ENCODE measurements around the gene HTRA3.

Gene HTRA3

GRCh38 chr4:8239226-8239625 is 30.3 kb upstream of the HTRA3 start:
- no peak for DNase-seq
- Histone ChIP-seq H3K27ac (no peak overlapping the region), H3K27me3 (peaks cover 0 to 13% of the 10 kb centered on the region in 2 donors), H3K4me1 (peaks cover 0 to 11% (median 9%) of the 10 kb centered on the region in 4 donors), H3K36me3 (peaks cover 0 to 12% (median 4%) of the 10 kb centered on the region in 3 donors), H3K9me3 (no peaks in the 10 kb centered on the region), H3K4me3 (no peak overlapping the region)
- intact Hi-C loops (cut with DNase I; ENCODE audit: low total_unique reads): no loop called here
- TF ChIP-seq CTCF (IDR thresholded peaks at IDR 0.05): no peak

GRCh38 chr4:8239661-8240060 is 29.9 kb upstream of the HTRA3 start:
- Histone ChIP-seq H3K4me3 (no peak overlapping the region), H3K4me1 (peaks cover 0 to 11% (median 9%) of the 10 kb centered on the region in 4 donors), H3K36me3 (peaks cover 0 to 10% (median 4%) of the 10 kb centered on the region in 3 donors), H3K27me3 (peaks cover 0 to 13% of the 10 kb centered on the region in 2 donors), H3K9me3 (no peaks in the 10 kb centered on the region), H3K27ac (no peak overlapping the region)
- TF ChIP-seq CTCF (IDR thresholded peaks at IDR 0.05): no peak
- intact Hi-C loops (cut with DNase I; ENCODE audit: low total_unique reads): loop anchor here (5.0 kb wide), 1 partner anchor 353 kb away; the partner anchor contains the start of gene CPZ
- DNase-seq: no peak

- intact Hi-C loops (cut with DNase I; ENCODE audit: low total_unique reads): loop anchor here (5.0 kb wide), 1 partner anchor 352 kb away; the partner anchor contains the start of gene CPZ
- Histone ChIP-seq H3K27ac (no peak overlapping the region), H3K4me1 (peaks cover 0 to 11% (median 9%) of the 10 kb centered on the region in 4 donors), H3K27me3 (peaks cover 0 to 7% of the 10 kb centered on the region in 2 donors), H3K36me3 (peaks cover 0 to 8% (median 4%) of the 10 kb centered on the region in 3 donors), H3K4me3 (no peak overlapping the region), H3K9me3 (no peaks in the 10 kb centered on the region)
- DNase-seq: no peak
- TF ChIP-seq CTCF (IDR thresholded peaks at IDR 0.05): no peak
Measured at GRCh38 chr4:8240211-8241041, 29.1 kb upstream of the HTRA3 start.

GRCh38 chr4:8241211-8241779 is 28.3 kb upstream of the HTRA3 start:
- TF ChIP-seq CTCF (IDR thresholded peaks at IDR 0.05): no peak
- Histone ChIP-seq H3K4me3 (no peak overlapping the region), H3K27ac (no peak overlapping the region), H3K36me3 (peaks cover 0 to 6% (median 0%) of the 10 kb centered on the region in 3 donors), H3K27me3 (peaks cover 0 to 5% of the 10 kb centered on the region in 2 donors), H3K4me1 (peaks cover 0 to 11% (median 9%) of the 10 kb centered on the region in 4 donors), H3K9me3 (no peaks in the 10 kb centered on the region)
- intact Hi-C loops (cut with DNase I; ENCODE audit: low total_unique reads): loop anchor here (5.0 kb wide), 1 partner anchor 351 kb away; the partner anchor contains the start of gene CPZ
- DNase-seq: no peak

- H3K4me1 ChIP-seq: peaks cover 0 to 11% (median 9%) of the 10 kb centered on the region in 4 donors
- H3K27me3 ChIP-seq: peaks cover 0 to 13% of the 10 kb centered on the region in 2 donors
- peak; percentile 89 to 91 for DNase-seq
- intact Hi-C loops (cut with DNase I; ENCODE audit: low total_unique reads): loop anchor here (5.0 kb wide), 1 partner anchor 350 kb away; the partner anchor contains the start of gene CPZ
- no peak overlapping the region for H3K4me3 ChIP-seq
- no peaks in the 10 kb centered on the region for H3K36me3 ChIP-seq
- no peaks in the 10 kb centered on the region for H3K9me3 ChIP-seq
- TF ChIP-seq CTCF (IDR thresholded peaks at IDR 0.05): peak; percentile 88 to 97
- H3K27ac ChIP-seq: no peak overlapping the region
Measured at GRCh38 chr4:8241895-8242696, 27.5 kb upstream of the HTRA3 start.

Data from tibial artery (tissue), 4 donors.